Keratinocyte (primary cell): Measurements from ENCODE around the gene PDZD7. TPM values are rescaled to one million over a fixed set of nuclear protein-coding genes. Genes with fewer than 3 reads are reported as not detected.

ENCODE experiments used
- DNase-seq: peaks from one replicate; pipeline ENCODE4 v3.0.0-alpha.2; 2011; ENCODE audit warnings: low read depth, missing footprints, low spot score
- FAIRE-seq: peaks from 2 replicates; lab custom pipeline; 2011; peaks lifted over from hg19 to GRCh38; lab: Jason Lieb, UNC
- H2AFZ ChIP-seq: 2 replicates; pipeline ENCODE4 v1.6.0; 2012; ENCODE audit warnings: low read length, control low read depth, inconsistent platforms; ENCODE audit not compliant: control insufficient read depth
- H3K27ac ChIP-seq: 2 replicates; pipeline ENCODE4 v1.5.1; 2011; ENCODE audit warnings: low read length; ENCODE audit not compliant: control insufficient read depth, insufficient read depth
- H3K27me3 ChIP-seq: 3 replicates; pipeline ENCODE4 v1.6.0; 2011; ENCODE audit warnings: low read length; ENCODE audit not compliant: control insufficient read depth, insufficient read depth; ENCODE audit errors: extremely low read depth
- H3K36me3 ChIP-seq, 2 experiments: 2 replicates in 1 of 2; 3 replicates in 1 of 2; pipeline ENCODE4 v1.5.1; 2011; ENCODE audit warnings: low read length in 2 of 2, mild to moderate bottlenecking in 1 of 2; ENCODE audit not compliant: control insufficient read depth in 2 of 2, insufficient read depth in 2 of 2; ENCODE audit errors: extremely low read depth in 1 of 2
- H3K4me1 ChIP-seq: 3 replicates; pipeline ENCODE4 v1.5.1; 2011; ENCODE audit warnings: low read length; ENCODE audit not compliant: control insufficient read depth, insufficient read depth; ENCODE audit errors: extremely low read depth
- H3K4me2 ChIP-seq: 3 replicates; pipeline ENCODE4 v1.6.0; 2011; ENCODE audit warnings: low read depth, low read length; ENCODE audit not compliant: control insufficient read depth, insufficient read depth; ENCODE audit errors: extremely low read depth
- H3K4me3 ChIP-seq, 3 experiments: fragments of 200-600 bp in 1 of 3; sonication (generic) in 1 of 3; 2 replicates in 2 of 3; 3 replicates in 1 of 3; pipeline ENCODE4 v1.5.1; 2011 to 2016; ENCODE audit warnings: low read length in 3 of 3, mild to moderate bottlenecking in 3 of 3, control low read depth in 2 of 3, inconsistent platforms in 1 of 3, low read depth in 1 of 3, mixed read lengths in 1 of 3, mixed run types in 1 of 3, moderate library complexity in 1 of 3; ENCODE audit not compliant: control insufficient read depth in 2 of 3, insufficient read depth in 2 of 3; ENCODE audit errors: extremely low read depth in 1 of 3
- H3K79me2 ChIP-seq: 2 replicates; pipeline ENCODE4 v1.6.0; 2012; ENCODE audit warnings: low read length; ENCODE audit not compliant: control insufficient read depth, insufficient read depth
- H3K9ac ChIP-seq: 3 replicates; pipeline ENCODE4 v1.6.0; 2011; ENCODE audit warnings: low read length; ENCODE audit not compliant: control insufficient read depth, insufficient read depth; ENCODE audit errors: extremely low read depth
- H3K9me1 ChIP-seq: 3 replicates; pipeline ENCODE4 v1.6.0; 2011; ENCODE audit warnings: low read length; ENCODE audit not compliant: control insufficient read depth, insufficient read depth; ENCODE audit errors: extremely low read depth
- H3K9me3 ChIP-seq: 2 replicates; pipeline ENCODE4 v1.5.1; 2012; ENCODE audit warnings: low read depth, low read length; ENCODE audit not compliant: control insufficient read depth
- H4K20me1 ChIP-seq: 3 replicates; pipeline ENCODE4 v1.6.0; 2011; ENCODE audit warnings: low read length; ENCODE audit not compliant: control insufficient read depth, insufficient read depth; ENCODE audit errors: extremely low read depth
- CTCF ChIP-seq, 3 experiments: IDR thresholded peaks in 1 of 3; conservative IDR thresholded peaks in 1 of 3; optimal IDR thresholded peaks in 1 of 3; 2 replicates in 2 of 3; 3 replicates in 1 of 3; pipeline versions ENCODE3 to v1.5.1; 2011; ENCODE audit warnings: low read length in 3 of 3, mild to moderate bottlenecking in 3 of 3, moderate library complexity in 2 of 3, control low read depth in 1 of 3, inconsistent platforms in 1 of 3; ENCODE audit not compliant: insufficient read depth in 2 of 3; ENCODE audit errors: extremely low read depth in 1 of 3
- EZH2 ChIP-seq: IDR thresholded peaks from one replicate; pipeline ENCODE4 v1.6.1; 2012; ENCODE audit warnings: inconsistent platforms, mild to moderate bottlenecking, low read length, moderate library complexity
- dilution Hi-C: fragments of 300-500 bp; cut with MboI; formaldehyde crosslinking; loops from one replicate; pipeline ENCODE4 v1.7.0; 2020; ENCODE audit warnings: low sequenced_read_pairs; ENCODE audit not compliant: extremely low pct_ligation_motif_present
- polyA plus RNA-seq, 5 experiments: library from polyadenylated mRNA; depleted of rRNA in 3 of 5; stranded (reverse) in 3 of 5; stranded (forward) in 1 of 5; unstranded in 1 of 5; fragments of >200 nt; gene quantifications; 1 replicate in 1 of 5; 2 replicates in 3 of 5; 3 replicates in 1 of 5; pipeline versions ENCODE4 v1.2.1 to v1.2.3, GENCODE V29; 2011 to 2012; ENCODE audit warnings: missing spikeins in 2 of 5, low read depth in 1 of 5, low replicate concordance in 1 of 5

PDZD7 gene
- polyA plus RNA-seq, 1 donor (not counting 4 experiments of a cell fraction or from before 2014, with no cell fraction given) = 0.54 TPM

GRCh38 chr10:100965820-100966219 is 65.1 kb downstream of the PDZD7 start:
- FAIRE-seq (no peak), DNase-seq (no peak)
- no peaks in the 10 kb centered on the region for H3K4me1 ChIP-seq
- dilution Hi-C loops = no loop called here
- TF ChIP-seq EZH2 = no peak
- no peak for TF ChIP-seq CTCF (optimal IDR thresholded peaks at IDR 0.05 in 1 of 3, IDR thresholded peaks at IDR 0.05 in 1 of 3, conservative IDR thresholded peaks at IDR 0.05 in 1 of 3; ENCODE audit: extremely low read depth in 1 of 3, insufficient read depth in 2 of 3, low read length in 3 of 3)
- no peak overlapping the region for H3K4me2 ChIP-seq
- H3K9me3 ChIP-seq = no peaks in the 10 kb centered on the region
- peaks cover 2% of the 10 kb centered on the region for H3K9me1 ChIP-seq
- H3K36me3 ChIP-seq = peaks cover 0 to 10% of the 10 kb centered on the region in 2 experiments
- H3K27me3 ChIP-seq = no peaks in the 10 kb centered on the region
- H3K4me3 ChIP-seq = no peak overlapping the region
- no peak overlapping the region for H3K27ac ChIP-seq
- H2AFZ ChIP-seq = no peak overlapping the region
- no peaks in the 10 kb centered on the region for H4K20me1 ChIP-seq
- no peak overlapping the region for H3K9ac ChIP-seq
- no peaks in the 10 kb centered on the region for H3K79me2 ChIP-seq

GRCh38 chr10:100963826-100964225 is 67.1 kb downstream of the PDZD7 start:
- TF ChIP-seq EZH2 (no peak), CTCF (optimal IDR thresholded peaks at IDR 0.05 in 1 of 3, IDR thresholded peaks at IDR 0.05 in 1 of 3, conservative IDR thresholded peaks at IDR 0.05 in 1 of 3; ENCODE audit: extremely low read depth in 1 of 3, insufficient read depth in 2 of 3, low read length in 3 of 3) (no peak)
- no peaks in the 10 kb centered on the region for H3K9me3 ChIP-seq
- no peaks in the 10 kb centered on the region for H3K79me2 ChIP-seq
- dilution Hi-C loops = no loop called here
- H3K9me1 ChIP-seq = no peaks in the 10 kb centered on the region
- H3K4me3 ChIP-seq = no peak overlapping the region
- peaks cover 0 to 10% of the 10 kb centered on the region in 2 experiments for H3K36me3 ChIP-seq
- no peak for DNase-seq
- H3K27ac ChIP-seq = no peak overlapping the region
- no peaks in the 10 kb centered on the region for H4K20me1 ChIP-seq
- H3K9ac ChIP-seq = no peak overlapping the region
- no peaks in the 10 kb centered on the region for H3K4me1 ChIP-seq
- no peak overlapping the region for H3K4me2 ChIP-seq
- no peak overlapping the region for H2AFZ ChIP-seq
- FAIRE-seq = no peak
- no peaks in the 10 kb centered on the region for H3K27me3 ChIP-seq
